Measurements from ENCODE around the gene AKAP10.

The AKAP10 gene

GRCh38 chr17:19948116-19948943 is 29.3 kb downstream of the AKAP10 start:
- DNase-seq (ENCODE audit: low read depth, low spot score) = no peak
- no peak for TF ChIP-seq ZNF274 (IDR thresholded peaks at IDR 0.05; ENCODE audit: low read depth, low read length)
- no peak for TF ChIP-seq YY1 (IDR thresholded peaks at IDR 0.05; ENCODE audit: insufficient read depth, insufficient read length)
- TF ChIP-seq SUZ12 (IDR thresholded peaks at IDR 0.05; ENCODE audit: extremely low read depth, insufficient read depth, insufficient read length) = no peak
- Histone ChIP-seq H3K27me3 (ENCODE audit: insufficient read depth, insufficient read length) (no peaks in the 10 kb centered on the region), H3K9ac (ENCODE audit: insufficient read length, low read depth) (no peak overlapping the region), H3K9me3 (ENCODE audit: insufficient read depth, low read length) (peaks cover 13% of the 10 kb centered on the region; the same call in 1 of the 2 replicates), H3K4me3 (ENCODE audit: insufficient read length, low read depth) (no peak overlapping the region), H3K4me1 (ENCODE audit: insufficient read depth, insufficient read length) (peaks cover 2% of the 10 kb centered on the region), H3K36me3 (ENCODE audit: insufficient read depth, insufficient read length, low read length) (peaks cover 20% of the 10 kb centered on the region)

- TF ChIP-seq YY1 (IDR thresholded peaks at IDR 0.05; ENCODE audit: insufficient read depth, insufficient read length) = no peak
- TF ChIP-seq SUZ12 (IDR thresholded peaks at IDR 0.05; ENCODE audit: extremely low read depth, insufficient read depth, insufficient read length) = no peak
- TF ChIP-seq ZNF274 (IDR thresholded peaks at IDR 0.05; ENCODE audit: low read depth, low read length) = no peak
- peaks cover 20% of the 10 kb centered on the region for H3K36me3 ChIP-seq (ENCODE audit: insufficient read depth, insufficient read length, low read length)
- no peak overlapping the region for H3K4me3 ChIP-seq (ENCODE audit: insufficient read length, low read depth)
- H3K9me3 ChIP-seq (ENCODE audit: insufficient read depth, low read length) = 0 out of 2 replicates have a peak, but pooled peaks cover 1% of the 10 kb centered on the region
- H3K9ac ChIP-seq (ENCODE audit: insufficient read length, low read depth) = no peak overlapping the region
- no peaks in the 10 kb centered on the region for H3K27me3 ChIP-seq (ENCODE audit: insufficient read depth, insufficient read length)
- DNase-seq (ENCODE audit: low read depth, low spot score) = no peak
- H3K4me1 ChIP-seq (ENCODE audit: insufficient read depth, insufficient read length) = peaks cover 4% of the 10 kb centered on the region
These were observed 30.7 kb downstream of the AKAP10 start for GRCh38 chr17:19946921-19947320.

- Histone ChIP-seq H3K36me3 (ENCODE audit: insufficient read depth, insufficient read length, low read length) (peaks cover 24% of the 10 kb centered on the region), H3K4me3 (ENCODE audit: insufficient read length, low read depth) (no peak overlapping the region), H3K9me3 (ENCODE audit: insufficient read depth, low read length) (no peaks in the 10 kb centered on the region), H3K9ac (ENCODE audit: insufficient read length, low read depth) (no peak overlapping the region), H3K4me1 (ENCODE audit: insufficient read depth, insufficient read length) (peaks cover 4% of the 10 kb centered on the region), H3K27me3 (ENCODE audit: insufficient read depth, insufficient read length) (no peaks in the 10 kb centered on the region)
- TF ChIP-seq ZNF274 (IDR thresholded peaks at IDR 0.05; ENCODE audit: low read depth, low read length) (no peak), YY1 (IDR thresholded peaks at IDR 0.05; ENCODE audit: insufficient read depth, insufficient read length) (no peak), SUZ12 (IDR thresholded peaks at IDR 0.05; ENCODE audit: extremely low read depth, insufficient read depth, insufficient read length) (no peak)
- DNase-seq (ENCODE audit: low read depth, low spot score) = no peak
These were observed 32.5 kb downstream of the AKAP10 start for GRCh38 chr17:19945009-19945626.

GRCh38 chr17:19943599-19943998 is 34.0 kb downstream of the AKAP10 start:
- no peaks in the 10 kb centered on the region for H3K27me3 ChIP-seq (ENCODE audit: insufficient read depth, insufficient read length)
- no peak overlapping the region for H3K9ac ChIP-seq (ENCODE audit: insufficient read length, low read depth)
- H3K36me3 ChIP-seq (ENCODE audit: insufficient read depth, insufficient read length, low read length) = peaks cover 34% of the 10 kb centered on the region
- no peak for DNase-seq (ENCODE audit: low read depth, low spot score)
- H3K4me1 ChIP-seq (ENCODE audit: insufficient read depth, insufficient read length) = peaks cover 4% of the 10 kb centered on the region
- H3K9me3 ChIP-seq (ENCODE audit: insufficient read depth, low read length) = no peaks in the 10 kb centered on the region
- TF ChIP-seq YY1 (IDR thresholded peaks at IDR 0.05; ENCODE audit: insufficient read depth, insufficient read length) = no peak
- no peak for TF ChIP-seq ZNF274 (IDR thresholded peaks at IDR 0.05; ENCODE audit: low read depth, low read length)
- no peak for TF ChIP-seq SUZ12 (IDR thresholded peaks at IDR 0.05; ENCODE audit: extremely low read depth, insufficient read depth, insufficient read length)
- H3K4me3 ChIP-seq (ENCODE audit: insufficient read length, low read depth) = no peak overlapping the region

- TF ChIP-seq YY1 (IDR thresholded peaks at IDR 0.05; ENCODE audit: insufficient read depth, insufficient read length) (no peak), ZNF274 (IDR thresholded peaks at IDR 0.05; ENCODE audit: low read depth, low read length) (no peak), SUZ12 (IDR thresholded peaks at IDR 0.05; ENCODE audit: extremely low read depth, insufficient read depth, insufficient read length) (no peak)
- Histone ChIP-seq H3K36me3 (ENCODE audit: insufficient read depth, insufficient read length, low read length) (peaks cover 40% of the 10 kb centered on the region), H3K4me1 (ENCODE audit: insufficient read depth, insufficient read length) (peaks cover 3% of the 10 kb centered on the region), H3K9ac (ENCODE audit: insufficient read length, low read depth) (no peak overlapping the region), H3K9me3 (ENCODE audit: insufficient read depth, low read length) (no peaks in the 10 kb centered on the region), H3K27me3 (ENCODE audit: insufficient read depth, insufficient read length) (no peaks in the 10 kb centered on the region), H3K4me3 (ENCODE audit: insufficient read length, low read depth) (no peak overlapping the region)
- no peak for DNase-seq (ENCODE audit: low read depth, low spot score)
These were observed 34.6 kb downstream of the AKAP10 start for GRCh38 chr17:19943026-19943425.

- Histone ChIP-seq H3K27me3 (ENCODE audit: insufficient read depth, insufficient read length) (no peaks in the 10 kb centered on the region), H3K4me3 (ENCODE audit: insufficient read length, low read depth) (no peak overlapping the region), H3K4me1 (ENCODE audit: insufficient read depth, insufficient read length) (peaks cover 3% of the 10 kb centered on the region), H3K9me3 (ENCODE audit: insufficient read depth, low read length) (no peaks in the 10 kb centered on the region), H3K36me3 (ENCODE audit: insufficient read depth, insufficient read length, low read length) (peaks cover 42% of the 10 kb centered on the region), H3K9ac (ENCODE audit: insufficient read length, low read depth) (no peak overlapping the region)
- no peak for DNase-seq (ENCODE audit: low read depth, low spot score)
- no peak for TF ChIP-seq YY1 (IDR thresholded peaks at IDR 0.05; ENCODE audit: insufficient read depth, insufficient read length)
- TF ChIP-seq ZNF274 (IDR thresholded peaks at IDR 0.05; ENCODE audit: low read depth, low read length) = no peak
- TF ChIP-seq SUZ12 (IDR thresholded peaks at IDR 0.05; ENCODE audit: extremely low read depth, insufficient read depth, insufficient read length) = no peak
These were observed 36.7 kb downstream of the AKAP10 start for GRCh38 chr17:19940722-19941464.
